Stimulated activated CD8-positive, alpha-beta memory T cell treated with anti-CD3 and anti-CD28 coated beads, Interleukin-4, amount 100 ng/mL, for 24 hours (primary cell): ENCODE data around the gene LEFTY1.

Experiments
- DNase-seq: peaks from one replicate; pipeline ENCODE4 v3.0.0-alpha.2; 2020; ENCODE audit warnings: low read depth

The LEFTY1 gene

GRCh38 chr1:225871359-225872074, 17.4 kb downstream of the LEFTY1 start:
- DNase-seq: no peak

GRCh38 chr1:225870911-225871310, 18.0 kb downstream of the LEFTY1 start:
- no peak for DNase-seq

GRCh38 chr1:225868631-225869330, 20.2 kb downstream of the LEFTY1 start:
- DNase-seq: no peak

- no peak for DNase-seq
Measured at GRCh38 chr1:225866981-225867380, 22.0 kb downstream of the LEFTY1 start.

GRCh38 chr1:225866061-225866837, 22.7 kb downstream of the LEFTY1 start:
- peak; percentile 55 for DNase-seq

GRCh38 chr1:225865514-225865913, 23.4 kb downstream of the LEFTY1 start:
- no peak for DNase-seq

- DNase-seq: no peak
Measured at GRCh38 chr1:225863167-225863566, 25.8 kb downstream of the LEFTY1 start.

GRCh38 chr1:225862581-225862950, 26.4 kb downstream of the LEFTY1 start:
- no peak for DNase-seq

- no peak for DNase-seq
Measured at GRCh38 chr1:225861834-225862580, 26.9 kb downstream of the LEFTY1 start.

- DNase-seq: no peak
Measured at GRCh38 chr1:225860876-225861441, 28.0 kb downstream of the LEFTY1 start.

GRCh38 chr1:225860107-225860506, 28.8 kb downstream of the LEFTY1 start:
- no peak for DNase-seq

- no peak for DNase-seq
Measured at GRCh38 chr1:225859151-225859550, 29.8 kb downstream of the LEFTY1 start.

- no peak for DNase-seq
Measured at GRCh38 chr1:225857256-225857655, 31.7 kb downstream of the LEFTY1 start.

- DNase-seq: no peak
Measured at GRCh38 chr1:225855503-225856300, 33.2 kb downstream of the LEFTY1 start.

- DNase-seq: no peak
Measured at GRCh38 chr1:225853441-225853840, 35.5 kb downstream of the LEFTY1 start.

- DNase-seq: no peak
Measured at GRCh38 chr1:225852413-225853124, 36.4 kb downstream of the LEFTY1 start.

- DNase-seq: no peak
Measured at GRCh38 chr1:225851805-225852204, 37.1 kb downstream of the LEFTY1 start.

- DNase-seq: no peak
Measured at GRCh38 chr1:225850370-225850769, 38.6 kb downstream of the LEFTY1 start.

GRCh38 chr1:225849925-225850324, 39.0 kb downstream of the LEFTY1 start:
- peak; percentile 26 for DNase-seq
